ENCODE measurements around the gene ZNF511. TPM values are rescaled to one million over a fixed set of nuclear protein-coding genes. Genes with fewer than 3 reads are reported as not detected.

ZNF511 gene
- total RNA-seq, 1 donor from 2014 or later = 40.5 TPM

- intact Hi-C loops (cut with micrococcal nuclease) = no loop called here
- Histone ChIP-seq H3K36me3 (peaks cover 31% of the 10 kb centered on the region), H3K27ac (replicated peaks) (no peak overlapping the region), H3K4me1 (peaks cover 28% of the 10 kb centered on the region), H3K4me3 (no peak overlapping the region), H3K27me3 (ENCODE audit: low read depth) (no peaks in the 10 kb centered on the region), H3K9me3 (replicated peaks) (no peaks in the 10 kb centered on the region)
- no peak for TF ChIP-seq CTCF (IDR thresholded peaks at IDR 0.05; ENCODE audit: borderline replicate concordance)
- no peak for DNase-seq
Measured at GRCh38 chr10:133312016-133312768, 3.5 kb downstream of the ZNF511 start.

- intact Hi-C loops (cut with micrococcal nuclease) = no loop called here
- Histone ChIP-seq H3K4me1 (peaks cover 22% of the 10 kb centered on the region), H3K27me3 (ENCODE audit: low read depth) (no peaks in the 10 kb centered on the region), H3K9me3 (replicated peaks) (no peaks in the 10 kb centered on the region), H3K4me3 (no peak overlapping the region), H3K36me3 (peaks cover 31% of the 10 kb centered on the region), H3K27ac (replicated peaks) (no peak overlapping the region)
- TF ChIP-seq CTCF (IDR thresholded peaks at IDR 0.05; ENCODE audit: borderline replicate concordance) = no peak
- DNase-seq = no peak
Measured at GRCh38 chr10:133312769-133313145, 4.0 kb downstream of the ZNF511 start.

- no peak for TF ChIP-seq CTCF (IDR thresholded peaks at IDR 0.05; ENCODE audit: borderline replicate concordance)
- H3K9me3 ChIP-seq (replicated peaks) = no peaks in the 10 kb centered on the region
- no peak overlapping the region for H3K4me3 ChIP-seq
- H3K36me3 ChIP-seq = peaks cover 31% of the 10 kb centered on the region
- peaks cover 18% of the 10 kb centered on the region for H3K4me1 ChIP-seq
- intact Hi-C loops (cut with micrococcal nuclease) = no loop called here
- H3K27ac ChIP-seq (replicated peaks) = no peak overlapping the region
- no peaks in the 10 kb centered on the region for H3K27me3 ChIP-seq (ENCODE audit: low read depth)
- DNase-seq = no peak
Measured at GRCh38 chr10:133313192-133313591, 4.5 kb downstream of the ZNF511 start.

GRCh38 chr10:133314911-133315310 is 6.2 kb downstream of the ZNF511 start:
- H3K4me1 ChIP-seq = peaks cover 11% of the 10 kb centered on the region
- DNase-seq = no peak
- intact Hi-C loops (cut with micrococcal nuclease) = no loop called here
- peaks cover 15% of the 10 kb centered on the region for H3K27me3 ChIP-seq (ENCODE audit: low read depth)
- H3K27ac ChIP-seq (replicated peaks) = no peak overlapping the region
- no peak for TF ChIP-seq CTCF (IDR thresholded peaks at IDR 0.05; ENCODE audit: borderline replicate concordance)
- H3K9me3 ChIP-seq (replicated peaks) = no peaks in the 10 kb centered on the region
- H3K4me3 ChIP-seq = no peak overlapping the region
- peaks cover 30% of the 10 kb centered on the region for H3K36me3 ChIP-seq

- H3K4me1 ChIP-seq = peaks cover 11% of the 10 kb centered on the region
- intact Hi-C loops (cut with micrococcal nuclease) = no loop called here
- DNase-seq = no peak
- no peak overlapping the region for H3K27ac ChIP-seq (replicated peaks)
- no peak for TF ChIP-seq CTCF (IDR thresholded peaks at IDR 0.05; ENCODE audit: borderline replicate concordance)
- H3K36me3 ChIP-seq = peaks cover 21% of the 10 kb centered on the region
- H3K9me3 ChIP-seq (replicated peaks) = peaks cover under 1% of the 10 kb centered on the region
- H3K27me3 ChIP-seq (ENCODE audit: low read depth) = peaks cover 25% of the 10 kb centered on the region
- H3K4me3 ChIP-seq = no peak overlapping the region
Measured at GRCh38 chr10:133315847-133316246, 7.1 kb downstream of the ZNF511 start.
